Thyroid gland (tissue), 4 donors: ENCODE measurements around the gene TCP11. TPM values are rescaled to one million over a fixed set of nuclear protein-coding genes. Genes with fewer than 3 reads are reported as not detected.
"Not testable (repeated sequence)": the region's sequence is repeated elsewhere in the genome, so short reads cannot be mapped to it uniquely, and the experiment has no call there.

Experiments
- DNase-seq, 2 donors: peaks; one replicate each; pipeline ENCODE4 v3.0.0-alpha.2; 2019
- H3K27ac ChIP-seq, 3 donors: fragments of 200-600 bp; sonication (generic); 1 replicate in 2 of 3; 2 replicates in 1 of 3; pipeline ENCODE4 v1.5.1; 2016 to 2019; ENCODE audit warnings: mild to moderate bottlenecking in 1 of 3, moderate library complexity in 1 of 3
- H3K27me3 ChIP-seq: fragments of 200-600 bp; sonication (generic); one replicate; pipeline ENCODE4 v1.5.1; 2019
- H3K36me3 ChIP-seq, 2 donors: fragments of 200-600 bp; sonication (generic); one replicate each; pipeline ENCODE4 v1.5.1; 2016 to 2019
- H3K4me1 ChIP-seq, 2 donors: fragments of 200-600 bp; sonication (generic); one replicate each; pipeline ENCODE4 v1.5.1; 2017 to 2019
- H3K4me3 ChIP-seq, 3 donors: fragments of 200-600 bp; sonication (generic); replicated peaks in 1 of 3; 1 replicate in 2 of 3; 2 replicates in 1 of 3; pipeline ENCODE4 v1.5.1; 2016; ENCODE audit warnings: mild to moderate bottlenecking in 1 of 3
- H3K9me3 ChIP-seq: fragments of 200-600 bp; sonication (generic); one replicate; pipeline ENCODE4 v1.5.1; 2017
- POLR2A ChIP-seq, 2 donors: fragments of 450-650 bp; IDR thresholded peaks; one replicate each; pipeline ENCODE4 v1.6.1; 2017; ENCODE audit warnings: antibody characterized with exemption in 2 of 2, mild to moderate bottlenecking in 2 of 2, moderate library complexity in 1 of 2
- WGBS, 2 donors: methylation state at CpG; one replicate each; pipeline ENCODE4 v1.1.5; 2017; 5-methylcytosine and 5-hydroxymethylcytosine counted together
- intact Hi-C: fragments of 100-400 bp; cut with DNase I; formaldehyde crosslinking; loops from one replicate; pipeline ENCODE4 v1.15.1; 2023
- total RNA-seq, 4 donors: library from RNA; depleted of rRNA; stranded (reverse); fragments of >200 nt; gene quantifications; one replicate each; pipeline ENCODE4 v1.2.3, GENCODE V29; 2016
- TF ChIP-seq, protein P1 (sequence below), 6 experiments: fragments of 200-600 bp in 3 of 6; fragments of 450-650 bp in 3 of 6; sonication (generic) in 3 of 6; IDR thresholded peaks; one replicate each; pipeline ENCODE4 v1.5.1; 2016 to 2019; ENCODE audit warnings: antibody characterized with exemption in 6 of 6, mild to moderate bottlenecking in 2 of 6, inconsistent platforms in 1 of 6, moderate library complexity in 1 of 6

The TCP11 gene
- total RNA-seq, 4 donors from 2014 or later: 1.0 to 2.8 TPM; not detected in 2

DNA sequence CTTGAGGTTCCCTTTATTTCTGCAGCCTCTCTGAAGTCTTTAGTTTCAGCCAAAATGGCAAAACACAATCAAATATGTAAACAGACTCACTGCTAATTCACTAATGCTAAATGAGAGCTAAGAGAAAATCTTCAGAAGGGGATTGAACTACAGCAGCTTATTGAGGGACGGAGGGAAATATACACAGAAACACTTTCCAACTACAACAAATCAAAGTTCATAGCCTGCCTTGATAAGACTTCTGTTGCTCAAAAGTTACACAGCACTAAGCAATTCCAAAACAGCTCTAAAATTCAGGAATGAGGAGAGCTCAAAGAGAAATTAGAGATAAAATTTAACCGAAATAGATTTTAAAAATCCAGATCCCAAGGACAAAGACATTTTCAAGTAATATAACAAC is 1.7 kb downstream of the TCP11 start:
- intact Hi-C loops: loop anchor here (10.0 kb wide), 1 partner anchor 65 kb away; no protein-coding TSS in a partner anchor
- 71 to 76% methylated on average over 2 of the region's 2 CpGs for WGBS, 2 donors
- no peak overlapping the region for H3K27ac ChIP-seq

DNA sequence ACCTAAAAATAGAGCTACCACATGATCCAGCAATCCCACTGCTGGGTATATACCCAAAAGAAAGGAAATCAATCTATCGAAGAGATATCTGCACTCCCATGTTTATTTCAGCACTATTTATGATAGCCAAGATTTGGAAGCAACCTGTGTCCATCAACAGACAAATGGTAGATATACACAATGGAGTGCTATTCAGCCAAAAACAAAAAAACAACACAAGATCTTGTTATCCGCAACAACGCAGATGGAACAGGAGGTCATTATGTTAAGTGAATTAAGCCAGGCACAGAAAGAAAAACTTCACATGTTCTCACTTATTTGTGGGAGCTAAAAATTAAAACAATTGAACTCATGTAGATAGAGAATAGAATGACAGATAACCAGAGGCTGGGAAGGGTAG is 2.9 kb downstream of the TCP11 start:
- not testable (repeated sequence) for H3K9me3 ChIP-seq, H3K4me3 ChIP-seq, H3K4me1 ChIP-seq, H3K36me3 ChIP-seq, H3K27ac ChIP-seq, H3K27me3 ChIP-seq, DNase-seq
- intact Hi-C loops: loop anchor here (10.0 kb wide), 1 partner anchor 63 kb away; no protein-coding TSS in a partner anchor
- WGBS, 2 donors: 74 to 83% methylated on average over 3 of the region's 3 CpGs

More for the DNA sequence above, 1.7 kb downstream of the TCP11 start:
- Histone ChIP-seq H3K4me3 (no peak overlapping the region), H3K36me3 (no peaks in the 10 kb centered on the region), H3K9me3 (no peaks in the 10 kb centered on the region), H3K27me3 (no peaks in the 10 kb centered on the region), H3K4me1 (peaks cover 0 to 6% of the 10 kb centered on the region in 2 donors)
- no peak for TF ChIP-seq POLR2A (IDR thresholded peaks at IDR 0.05)
- TF ChIP-seq, protein P1, sequence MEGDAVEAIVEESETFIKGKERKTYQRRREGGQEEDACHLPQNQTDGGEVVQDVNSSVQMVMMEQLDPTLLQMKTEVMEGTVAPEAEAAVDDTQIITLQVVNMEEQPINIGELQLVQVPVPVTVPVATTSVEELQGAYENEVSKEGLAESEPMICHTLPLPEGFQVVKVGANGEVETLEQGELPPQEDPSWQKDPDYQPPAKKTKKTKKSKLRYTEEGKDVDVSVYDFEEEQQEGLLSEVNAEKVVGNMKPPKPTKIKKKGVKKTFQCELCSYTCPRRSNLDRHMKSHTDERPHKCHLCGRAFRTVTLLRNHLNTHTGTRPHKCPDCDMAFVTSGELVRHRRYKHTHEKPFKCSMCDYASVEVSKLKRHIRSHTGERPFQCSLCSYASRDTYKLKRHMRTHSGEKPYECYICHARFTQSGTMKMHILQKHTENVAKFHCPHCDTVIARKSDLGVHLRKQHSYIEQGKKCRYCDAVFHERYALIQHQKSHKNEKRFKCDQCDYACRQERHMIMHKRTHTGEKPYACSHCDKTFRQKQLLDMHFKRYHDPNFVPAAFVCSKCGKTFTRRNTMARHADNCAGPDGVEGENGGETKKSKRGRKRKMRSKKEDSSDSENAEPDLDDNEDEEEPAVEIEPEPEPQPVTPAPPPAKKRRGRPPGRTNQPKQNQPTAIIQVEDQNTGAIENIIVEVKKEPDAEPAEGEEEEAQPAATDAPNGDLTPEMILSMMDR (IDR thresholded peaks at IDR 0.05): no peak
- DNase-seq: no peak

DNA sequence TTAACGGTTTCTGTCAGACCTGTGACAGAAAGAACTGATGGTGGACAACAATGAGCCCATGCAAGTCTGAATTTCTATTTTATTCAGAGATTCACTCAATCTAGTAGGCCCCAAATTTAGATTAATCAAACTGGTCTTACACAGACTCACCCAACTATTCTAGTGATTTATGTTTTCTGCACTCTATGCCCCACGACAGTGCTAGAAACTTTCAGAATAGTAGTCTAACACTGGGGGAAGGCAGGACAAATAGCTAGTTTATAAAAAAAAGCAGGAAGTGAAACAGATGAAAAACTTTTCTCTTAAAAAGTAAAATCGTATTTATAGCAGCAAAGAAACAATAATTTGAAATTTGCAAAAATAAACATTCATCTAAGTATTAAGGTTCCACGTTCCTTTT is 5.0 kb downstream of the TCP11 start:
- no peaks in the 10 kb centered on the region for H3K27me3 ChIP-seq
- TF ChIP-seq POLR2A (IDR thresholded peaks at IDR 0.05): no peak
- TF ChIP-seq, protein P1 (IDR thresholded peaks at IDR 0.05): no peak

DNA sequence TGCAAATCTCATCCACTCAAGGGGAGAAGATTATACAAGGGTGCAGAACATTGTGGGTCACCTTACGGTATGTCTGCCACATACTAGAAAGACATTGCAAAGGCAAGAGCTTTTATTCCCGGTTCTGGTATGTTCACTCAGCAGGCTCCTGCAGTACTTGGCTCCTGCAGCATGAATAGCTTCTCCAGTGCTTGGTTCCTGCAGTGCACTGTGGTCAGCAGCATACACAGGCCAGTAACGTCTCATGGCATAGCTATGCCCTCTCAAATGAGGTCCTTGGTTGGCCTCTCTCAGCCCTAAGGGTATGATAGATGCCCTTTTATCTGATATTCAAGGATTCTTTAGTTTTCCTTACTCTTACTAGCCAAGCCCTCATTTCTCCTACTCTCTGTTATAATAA is 12.6 kb downstream of the TCP11 start:
- WGBS, 2 donors: 56 to 58% methylated on average over 3 of the region's 3 CpGs
- Histone ChIP-seq H3K36me3 (no peaks in the 10 kb centered on the region), H3K4me3 (no peak overlapping the region), H3K4me1 (no peaks in the 10 kb centered on the region), H3K9me3 (no peaks in the 10 kb centered on the region), H3K27me3 (no peaks in the 10 kb centered on the region), H3K27ac (no peak overlapping the region)
- TF ChIP-seq POLR2A (IDR thresholded peaks at IDR 0.05): no peak
- TF ChIP-seq, protein P1 (IDR thresholded peaks at IDR 0.05): no peak
- DNase-seq: peak in 1 of 2 donors; percentile 11
- intact Hi-C loops: no loop called here

More for the DNA sequence above, 5.0 kb downstream of the TCP11 start:
- WGBS, 2 donors: 75 to 80% methylated on average over 4 of the region's 4 CpGs
- intact Hi-C loops: loop anchor here (10.0 kb wide), 1 partner anchor 61 kb away; no protein-coding TSS in a partner anchor
- no peak for DNase-seq
- H3K4me3 ChIP-seq: no peak overlapping the region
- no peaks in the 10 kb centered on the region for H3K9me3 ChIP-seq
- H3K36me3 ChIP-seq: no peaks in the 10 kb centered on the region
- H3K4me1 ChIP-seq: peaks cover 0 to 5% of the 10 kb centered on the region in 2 donors
- no peak overlapping the region for H3K27ac ChIP-seq

DNA sequence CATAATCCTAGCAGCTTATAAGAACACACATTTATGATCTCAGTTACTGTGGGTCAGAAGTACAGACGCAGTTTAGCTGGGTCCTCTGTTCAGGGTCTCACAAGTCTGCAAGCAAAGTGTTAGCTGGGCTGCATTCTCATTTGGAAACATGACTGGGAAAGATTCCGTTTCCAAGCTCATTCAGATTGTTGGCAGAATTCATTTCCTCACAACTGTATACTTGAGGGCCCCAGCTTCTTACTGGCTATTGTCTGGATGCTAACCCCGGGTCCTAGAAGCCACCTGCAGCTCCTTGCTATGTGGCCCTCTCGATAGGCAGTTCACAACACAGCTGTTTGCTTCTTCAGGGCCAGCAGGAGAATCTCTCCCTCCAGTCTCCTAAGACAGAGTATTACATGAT is 13.1 kb downstream of the TCP11 start:
- no peak overlapping the region for H3K27ac ChIP-seq
- no peak for DNase-seq
- H3K4me3 ChIP-seq: no peak overlapping the region
- H3K4me1 ChIP-seq: no peaks in the 10 kb centered on the region
- WGBS, 2 donors: 69 to 70% methylated on average over 4 of the region's 4 CpGs
- no peaks in the 10 kb centered on the region for H3K27me3 ChIP-seq
- intact Hi-C loops: no loop called here
- no peaks in the 10 kb centered on the region for H3K36me3 ChIP-seq
- no peaks in the 10 kb centered on the region for H3K9me3 ChIP-seq
- no peak for TF ChIP-seq POLR2A (IDR thresholded peaks at IDR 0.05)
- TF ChIP-seq, protein P1 (IDR thresholded peaks at IDR 0.05): no peak

DNA sequence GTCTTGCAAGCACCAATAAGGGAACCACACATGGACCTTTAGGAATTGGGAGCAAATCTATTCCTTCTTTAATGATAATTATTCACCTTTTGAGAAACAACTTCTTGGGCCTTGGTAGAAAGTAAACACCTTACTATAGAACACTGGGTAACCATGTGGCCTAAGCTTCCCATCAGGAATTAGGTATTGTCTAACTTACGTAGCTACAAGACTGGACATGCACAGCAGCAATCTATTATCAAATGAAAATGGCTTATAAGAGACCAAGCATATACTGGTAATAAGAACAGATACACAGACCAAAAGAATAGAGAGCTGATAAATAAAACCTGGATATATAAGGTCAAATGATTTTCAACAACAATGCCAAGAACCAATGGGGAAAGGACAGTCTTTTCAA is 16.8 kb downstream of the TCP11 start:
- no peak for DNase-seq
- no peaks in the 10 kb centered on the region for H3K4me1 ChIP-seq
- no peak for TF ChIP-seq POLR2A (IDR thresholded peaks at IDR 0.05)
- TF ChIP-seq, protein P1 (IDR thresholded peaks at IDR 0.05): no peak
- no peak overlapping the region for H3K27ac ChIP-seq
- intact Hi-C loops: no loop called here
- no peaks in the 10 kb centered on the region for H3K9me3 ChIP-seq
- H3K27me3 ChIP-seq: no peaks in the 10 kb centered on the region
- WGBS, 2 donors: 96 to 100% methylated on average over 1 of the region's 1 CpG
- no peak overlapping the region for H3K4me3 ChIP-seq
- no peaks in the 10 kb centered on the region for H3K36me3 ChIP-seq
